Dermis microvascular lymphatic vessel endothelial cell (primary cell): Measurements from ENCODE around the gene WDR90. TPM values are rescaled to one million over a fixed set of nuclear protein-coding genes. Genes with fewer than 3 reads are reported as not detected.

ENCODE experiments used
- DNase-seq, 2 donors: peaks; one replicate each; pipeline versions ENCODE4 v3.0.0 to v3.0.0-alpha.2; 2010; ENCODE audit warnings: low read depth in 2 of 2
- total RNA-seq: library from RNA; depleted of rRNA; stranded (reverse); fragments of >200 nt; gene quantifications from 2 replicates; pipeline ENCODE4 v1.2.1, GENCODE V29; 2014

Gene WDR90
- total RNA-seq, 1 donor from 2014 or later: 6.8 TPM

DNA sequence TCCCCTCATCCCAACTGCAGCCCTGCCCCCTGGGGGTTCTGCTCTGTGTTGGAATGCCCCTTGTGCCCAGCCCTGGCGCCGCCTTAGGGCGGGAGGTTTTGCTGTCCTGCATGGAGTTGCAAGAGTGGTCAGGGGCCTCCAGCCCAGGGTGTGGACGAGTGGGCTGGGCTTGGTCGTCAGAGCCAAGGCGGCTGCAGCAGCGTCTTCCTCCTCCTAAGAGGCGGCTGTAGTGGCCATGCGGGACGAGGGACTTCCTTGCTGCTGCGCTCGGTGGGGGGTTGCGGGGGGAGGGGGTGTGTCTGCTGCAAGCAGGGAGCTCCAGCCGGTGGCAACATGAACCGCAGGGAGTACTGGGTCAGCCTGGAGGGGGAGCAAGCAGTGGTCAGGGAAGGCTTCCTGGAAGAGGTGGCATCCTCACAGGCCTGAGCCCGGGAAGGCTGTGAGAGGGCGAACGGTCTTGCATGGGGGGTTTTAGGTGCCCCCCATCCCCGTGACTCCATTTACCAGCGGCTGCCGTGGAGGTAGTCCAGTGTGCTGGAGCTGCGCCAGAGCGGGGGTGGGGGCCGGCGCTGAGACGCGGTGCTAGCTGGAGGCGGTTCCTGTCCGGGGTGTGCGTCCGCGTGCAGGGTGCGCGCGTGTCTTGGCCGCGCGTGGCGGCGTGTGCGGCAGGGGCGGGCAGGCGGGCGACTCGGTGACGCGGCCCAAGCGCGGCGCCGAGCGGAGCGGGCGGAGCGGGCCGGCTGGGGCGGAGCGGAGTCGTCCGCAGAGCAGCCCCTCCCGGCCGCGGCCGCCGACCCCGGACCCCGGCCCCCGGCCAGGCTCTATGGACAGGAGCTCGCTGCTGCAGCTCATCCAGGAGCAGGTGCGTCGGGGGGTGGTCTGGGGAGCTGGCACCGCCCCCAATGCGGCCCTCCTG is 26.1 kb downstream of the WDR90 start, which contains the start of gene RHBDL1:
Gene RHBDL1, plus strand, starts transcription at position 704 of the 916 bp plus-strand sequence. Its CDS starts 120 bp downstream, at position 824.
- DNase-seq: no peak

DNA sequence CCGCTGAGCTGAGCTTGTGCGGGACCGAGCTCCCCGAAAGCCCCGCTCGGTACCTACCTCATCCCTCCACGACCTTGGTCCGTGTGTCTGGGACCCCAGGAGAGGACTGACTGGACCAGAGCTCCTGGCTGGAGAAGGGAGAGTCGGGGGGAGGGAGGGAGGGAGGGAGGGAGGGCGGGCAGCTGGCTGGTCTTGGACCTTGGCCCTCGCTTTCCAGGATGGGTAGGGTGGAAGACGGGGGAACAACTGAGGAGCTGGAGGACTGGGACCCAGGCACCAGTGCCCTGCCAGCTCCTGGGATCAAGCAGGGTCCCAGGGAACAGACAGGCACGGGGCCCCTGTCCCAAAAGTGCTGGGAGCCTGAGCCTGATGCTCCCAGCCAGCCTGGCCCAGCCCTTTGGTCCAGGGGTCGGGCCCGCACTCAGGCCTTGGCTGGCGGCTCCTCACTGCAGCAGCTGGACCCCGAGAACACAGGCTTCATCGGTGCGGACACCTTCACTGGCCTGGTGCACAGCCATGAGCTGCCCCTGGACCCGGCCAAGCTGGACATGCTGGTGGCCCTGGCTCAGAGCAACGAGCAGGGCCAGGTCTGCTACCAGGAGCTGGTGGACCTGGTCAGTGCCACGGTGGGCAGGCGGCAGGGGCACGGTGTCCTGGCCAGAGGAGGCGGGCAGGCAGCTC is 26.9 kb downstream of the WDR90 start:
- DNase-seq: no peak

DNA sequence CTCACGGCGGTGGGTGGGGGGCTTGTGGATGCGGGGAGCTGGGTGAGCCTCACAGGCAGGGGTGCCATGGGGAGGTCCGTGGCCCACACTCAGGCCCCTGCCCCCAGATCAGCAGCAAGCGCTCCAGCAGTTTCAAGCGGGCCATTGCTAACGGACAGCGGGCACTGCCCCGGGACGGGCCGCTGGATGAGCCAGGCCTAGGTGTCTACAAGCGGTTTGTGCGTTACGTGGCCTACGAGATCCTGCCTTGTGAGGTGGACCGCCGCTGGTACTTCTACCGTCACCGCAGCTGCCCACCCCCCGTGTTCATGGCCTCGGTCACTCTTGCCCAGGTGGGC is 27.4 kb downstream of the WDR90 start:
- no peak for DNase-seq

DNA sequence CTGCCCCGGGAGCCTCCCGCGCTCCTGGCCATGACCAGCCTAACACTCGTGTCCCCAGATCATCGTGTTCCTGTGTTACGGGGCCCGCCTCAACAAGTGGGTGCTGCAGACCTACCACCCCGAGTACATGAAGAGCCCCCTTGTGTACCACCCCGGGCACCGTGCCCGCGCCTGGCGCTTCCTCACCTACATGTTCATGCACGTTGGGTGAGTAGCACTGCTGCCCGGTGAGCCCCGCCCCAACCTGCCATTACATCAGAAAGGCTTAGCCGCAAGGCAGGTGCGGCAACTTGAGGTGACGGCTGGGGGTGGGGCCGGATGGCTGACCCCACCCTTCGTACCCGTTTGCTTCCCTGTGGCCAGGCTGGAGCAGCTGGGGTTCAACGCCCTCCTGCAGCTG is 27.7 kb downstream of the WDR90 start:
- DNase-seq: no peak

DNA sequence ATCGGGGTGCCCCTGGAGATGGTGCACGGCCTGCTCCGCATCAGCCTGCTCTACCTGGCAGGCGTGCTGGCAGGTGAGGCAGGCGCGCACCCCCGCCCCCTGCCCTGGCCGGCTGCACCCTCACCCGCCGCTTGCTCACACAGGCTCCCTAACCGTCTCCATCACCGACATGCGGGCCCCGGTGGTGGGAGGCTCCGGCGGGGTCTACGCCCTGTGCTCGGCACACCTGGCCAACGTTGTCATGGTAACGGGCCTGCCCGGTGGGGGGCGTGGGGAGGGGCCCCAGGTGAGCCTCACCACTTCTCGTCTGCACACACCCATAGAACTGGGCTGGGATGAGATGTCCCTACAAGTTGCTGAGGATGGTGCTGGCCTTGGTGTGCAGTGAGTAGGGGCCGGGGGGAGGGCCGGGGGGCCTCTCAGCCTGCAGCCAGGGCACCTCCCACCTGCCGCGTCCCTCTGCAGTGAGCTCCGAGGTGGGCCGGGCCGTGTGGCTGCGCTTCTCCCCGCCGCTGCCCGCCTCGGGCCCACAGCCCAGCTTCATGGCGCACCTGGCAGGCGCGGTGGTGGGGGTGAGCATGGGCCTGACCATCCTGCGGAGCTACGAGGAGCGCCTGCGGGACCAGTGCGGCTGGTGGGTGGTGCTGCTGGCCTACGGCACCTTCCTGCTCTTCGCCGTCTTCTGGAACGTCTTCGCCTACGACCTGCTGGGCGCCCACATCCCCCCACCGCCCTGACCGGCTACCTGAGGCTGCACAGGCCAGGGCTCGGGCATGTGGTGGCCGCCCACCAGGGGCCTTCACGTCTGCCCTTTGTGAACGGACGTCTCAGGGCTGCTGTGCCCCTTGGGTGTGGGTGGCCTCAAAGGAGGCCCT is 28.4 kb downstream of the WDR90 start:
- DNase-seq: no peak

DNA sequence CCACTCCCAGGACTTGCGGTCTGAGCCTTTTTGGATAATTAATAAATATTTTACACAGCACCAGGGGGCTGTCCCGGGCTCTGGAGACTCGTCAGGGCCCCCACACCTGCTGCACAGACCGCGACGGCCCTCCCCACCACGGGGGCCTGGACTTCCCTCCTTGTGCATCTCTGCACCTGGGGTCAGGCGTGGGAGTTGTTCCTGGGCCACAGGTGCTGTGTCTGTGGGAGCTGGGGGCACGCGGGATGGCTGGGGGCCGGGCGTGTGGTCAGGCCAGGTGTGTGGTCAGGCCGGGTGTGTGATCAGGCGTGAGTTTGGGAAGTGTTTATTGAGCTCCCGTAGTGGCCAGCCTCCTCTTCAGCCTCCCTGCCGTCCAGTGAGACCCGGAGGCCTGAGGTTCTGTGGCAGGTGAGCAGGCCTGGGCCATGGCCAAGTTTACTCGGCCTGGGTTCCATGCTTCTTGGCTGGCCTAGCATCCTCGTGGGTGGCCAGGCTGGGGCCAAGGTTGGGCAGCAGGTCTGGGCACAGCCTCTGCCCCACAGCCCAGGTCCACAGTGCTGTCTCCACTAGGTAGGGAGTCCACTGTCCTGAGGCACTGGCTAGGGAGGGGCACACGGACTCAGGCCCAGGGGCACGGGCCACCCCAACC is 29.2 kb downstream of the WDR90 start:
- no peak for DNase-seq

DNA sequence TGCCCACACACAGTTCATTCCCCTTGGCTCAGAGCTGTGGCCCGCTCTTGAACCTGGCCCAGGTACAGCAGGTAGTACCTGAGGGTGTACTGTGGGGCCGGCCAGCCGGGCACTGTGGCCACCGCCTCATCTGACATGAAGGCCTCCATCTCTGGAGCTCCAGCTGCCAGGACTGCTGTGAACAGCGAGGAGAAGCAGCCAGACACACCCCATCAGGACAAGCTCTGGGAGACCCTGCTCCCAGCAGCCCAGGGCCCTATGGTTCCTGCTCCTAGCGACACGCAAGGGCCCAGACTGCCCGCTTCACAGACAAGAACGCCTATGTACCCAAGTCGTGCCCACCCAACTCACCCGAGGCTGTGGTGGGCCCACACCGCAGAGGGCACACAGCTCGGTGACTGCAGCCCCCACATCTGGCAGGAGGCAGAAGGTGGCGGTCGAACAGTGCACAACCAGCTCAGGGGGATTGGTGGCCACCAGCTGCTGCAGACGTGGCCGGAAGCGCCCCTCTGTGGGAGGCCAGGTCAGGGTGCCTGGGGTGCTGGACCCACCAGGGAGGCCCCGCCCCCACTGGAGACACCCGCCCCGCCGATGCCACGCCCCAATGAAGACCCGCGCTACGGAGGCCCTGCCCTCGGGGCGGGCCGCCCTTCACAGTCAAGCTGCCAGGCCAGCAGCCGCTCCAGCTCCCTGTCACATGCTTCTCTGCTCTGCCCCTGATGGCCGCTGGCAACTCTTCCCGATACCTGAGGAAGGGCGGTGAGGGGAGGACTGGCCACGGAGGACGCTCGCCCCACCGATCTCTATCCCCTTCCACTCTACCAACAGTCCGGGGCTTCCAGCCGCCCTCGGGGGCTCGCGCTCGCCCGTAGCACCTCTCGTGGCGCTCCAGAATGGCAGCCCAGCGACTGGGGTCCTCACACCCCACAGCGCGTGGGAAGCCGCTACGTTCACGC is 30.0 kb downstream of the WDR90 start:
- DNase-seq: peak; percentile 30 to 62

DNA sequence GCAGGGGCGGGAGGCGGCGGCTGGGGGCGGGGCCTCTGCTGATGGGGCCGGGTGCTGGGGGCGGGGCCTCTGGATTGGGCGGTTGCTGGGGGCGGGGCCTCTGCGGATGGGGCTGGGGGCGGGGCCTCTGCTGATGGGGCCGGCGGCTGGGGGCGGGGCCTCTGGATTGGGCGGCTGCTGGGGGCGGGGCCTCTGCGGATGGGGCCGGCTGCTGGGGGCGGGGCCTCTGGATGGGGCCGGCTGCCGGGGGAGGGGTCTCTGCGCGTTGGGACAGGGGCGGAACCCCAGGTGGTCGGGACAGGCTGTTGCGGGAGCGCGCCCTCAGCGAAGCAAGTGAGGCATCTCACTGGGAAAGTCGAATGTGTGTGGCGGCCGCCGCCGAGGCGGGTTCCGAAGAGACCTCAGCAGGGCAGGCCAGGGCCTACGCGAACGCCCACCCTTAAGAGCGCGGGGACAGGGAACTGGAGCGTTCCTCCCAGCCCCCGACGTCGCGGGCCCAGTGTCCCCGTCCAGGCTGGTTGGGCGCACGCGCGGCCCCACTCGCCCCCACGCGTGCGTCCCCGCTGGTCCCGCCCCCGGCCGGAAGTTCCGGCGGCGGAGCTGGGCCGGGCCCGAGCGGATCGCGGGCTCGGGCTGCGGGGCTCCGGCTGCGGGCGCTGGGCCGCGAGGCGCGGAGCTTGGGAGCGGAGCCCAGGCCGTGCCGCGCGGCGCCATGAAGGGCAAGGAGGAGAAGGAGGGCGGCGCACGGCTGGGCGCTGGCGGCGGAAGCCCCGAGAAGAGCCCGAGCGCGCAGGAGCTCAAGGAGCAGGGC is 30.9 kb downstream of the WDR90 start, which contains the start of gene STUB1:
Gene STUB1, plus strand, starts transcription at position 597 of the 811 bp plus-strand sequence. Its CDS starts 116 bp downstream, at position 713.
- DNase-seq: peak; percentile 60 to 91

DNA sequence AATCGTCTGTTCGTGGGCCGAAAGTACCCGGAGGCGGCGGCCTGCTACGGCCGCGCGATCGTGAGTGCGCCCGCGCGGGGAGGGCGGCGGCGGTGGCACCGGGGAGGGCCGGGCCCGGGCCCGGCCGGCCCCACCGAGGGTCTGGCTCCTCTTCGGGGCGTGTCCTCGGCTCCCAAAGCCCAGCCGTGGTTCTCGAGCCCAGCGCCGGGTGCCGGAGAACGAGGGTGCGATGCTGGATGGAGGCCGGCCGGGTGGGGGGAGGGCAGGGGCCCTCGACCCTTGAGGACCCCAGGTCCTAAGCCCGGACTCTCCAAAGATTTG is 31.4 kb downstream of the WDR90 start:
- DNase-seq: no peak

DNA sequence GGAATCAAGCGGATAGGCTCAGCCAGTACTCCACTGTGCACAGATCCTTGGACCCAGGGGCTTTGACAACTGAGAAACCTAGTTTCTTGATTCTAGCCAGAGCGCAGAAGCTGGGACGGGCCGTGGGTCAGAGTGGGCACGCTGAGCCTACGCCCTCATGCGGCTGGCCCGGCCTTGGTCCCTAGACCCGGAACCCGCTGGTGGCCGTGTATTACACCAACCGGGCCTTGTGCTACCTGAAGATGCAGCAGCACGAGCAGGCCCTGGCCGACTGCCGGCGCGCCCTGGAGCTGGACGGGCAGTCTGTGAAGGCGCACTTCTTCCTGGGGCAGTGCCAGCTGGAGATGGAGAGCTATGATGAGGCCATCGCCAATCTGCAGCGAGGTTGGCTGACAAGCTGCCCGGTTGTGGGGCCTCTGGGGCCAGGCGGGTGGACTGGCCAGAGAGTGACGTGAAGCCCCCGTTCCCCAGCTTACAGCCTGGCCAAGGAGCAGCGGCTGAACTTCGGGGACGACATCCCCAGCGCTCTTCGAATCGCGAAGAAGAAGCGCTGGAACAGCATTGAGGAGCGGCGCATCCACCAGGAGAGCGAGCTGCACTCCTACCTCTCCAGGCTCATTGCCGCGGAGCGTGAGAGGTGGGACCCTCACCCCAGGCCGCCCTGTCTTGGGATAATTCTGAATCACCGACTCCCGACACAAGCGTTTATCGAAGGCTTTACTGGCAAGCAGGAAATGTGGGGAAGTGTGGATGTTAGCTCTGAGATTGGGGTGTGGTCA is 32.0 kb downstream of the WDR90 start:
- peak in 1 of 2 donors; percentile 49 for DNase-seq

DNA sequence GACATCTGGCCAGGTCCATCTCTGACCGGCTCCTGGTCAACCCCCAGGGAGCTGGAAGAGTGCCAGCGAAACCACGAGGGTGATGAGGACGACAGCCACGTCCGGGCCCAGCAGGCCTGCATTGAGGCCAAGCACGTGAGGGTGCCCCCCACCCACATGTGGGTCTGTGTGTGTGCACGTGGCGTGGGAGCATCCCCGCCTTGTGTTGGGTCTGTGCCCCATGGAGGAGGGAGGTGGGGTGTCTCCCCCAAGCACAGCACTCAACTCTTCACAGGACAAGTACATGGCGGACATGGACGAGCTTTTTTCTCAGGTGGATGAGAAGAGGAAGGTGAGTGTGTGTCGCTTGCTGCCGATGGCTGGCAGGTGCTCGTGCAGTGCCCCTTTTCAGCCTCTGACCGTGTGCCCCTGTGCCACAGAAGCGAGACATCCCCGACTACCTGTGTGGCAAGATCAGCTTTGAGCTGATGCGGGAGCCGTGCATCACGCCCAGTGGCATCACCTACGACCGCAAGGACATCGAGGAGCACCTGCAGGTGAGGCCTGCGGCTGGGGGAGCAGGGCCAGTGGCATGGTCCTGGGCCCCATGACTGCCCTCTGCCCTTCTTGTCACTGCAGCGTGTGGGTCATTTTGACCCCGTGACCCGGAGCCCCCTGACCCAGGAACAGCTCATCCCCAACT is 32.7 kb downstream of the WDR90 start:
- no peak for DNase-seq

DNA sequence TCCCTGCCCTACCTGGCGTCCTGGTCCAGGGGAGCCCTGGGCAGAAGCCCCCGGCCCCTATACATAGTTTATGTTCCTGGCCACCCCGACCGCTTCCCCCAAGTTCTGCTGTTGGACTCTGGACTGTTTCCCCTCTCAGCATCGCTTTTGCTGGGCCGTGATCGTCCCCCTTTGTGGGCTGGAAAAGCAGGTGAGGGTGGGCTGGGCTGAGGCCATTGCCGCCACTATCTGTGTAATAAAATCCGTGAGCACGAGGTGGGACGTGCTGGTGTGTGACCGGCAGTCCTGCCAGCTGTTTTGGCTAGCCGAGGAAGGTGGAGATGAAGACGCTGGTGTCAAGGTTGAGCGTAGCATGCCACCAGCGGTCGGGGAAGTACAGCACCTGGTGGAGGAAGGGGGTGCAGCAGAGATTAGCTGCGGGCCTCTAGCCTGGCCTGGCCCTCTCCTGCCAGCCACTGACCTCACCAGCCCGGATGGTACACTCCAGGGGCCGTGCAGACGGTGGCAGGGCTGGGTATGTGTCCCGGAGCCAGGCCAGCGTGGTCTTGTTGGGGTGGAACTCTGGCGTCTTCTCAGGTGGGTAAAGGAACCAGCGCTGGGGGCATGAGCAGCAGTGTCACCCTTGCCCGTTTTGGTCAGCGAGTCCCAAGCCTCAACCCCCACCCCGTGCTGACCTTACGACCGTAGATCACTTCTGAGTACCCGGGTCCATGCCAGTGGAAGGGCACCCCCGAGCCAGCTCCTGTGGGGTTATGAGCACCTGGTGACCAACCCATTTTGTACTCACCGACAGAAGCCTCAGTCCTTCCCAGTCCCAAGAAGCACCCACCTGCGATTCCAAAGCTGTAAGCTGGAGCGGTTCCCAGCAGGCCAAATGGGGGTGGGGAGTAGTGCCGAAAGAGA is 33.6 kb downstream of the WDR90 start:
- DNase-seq: no peak

DNA sequence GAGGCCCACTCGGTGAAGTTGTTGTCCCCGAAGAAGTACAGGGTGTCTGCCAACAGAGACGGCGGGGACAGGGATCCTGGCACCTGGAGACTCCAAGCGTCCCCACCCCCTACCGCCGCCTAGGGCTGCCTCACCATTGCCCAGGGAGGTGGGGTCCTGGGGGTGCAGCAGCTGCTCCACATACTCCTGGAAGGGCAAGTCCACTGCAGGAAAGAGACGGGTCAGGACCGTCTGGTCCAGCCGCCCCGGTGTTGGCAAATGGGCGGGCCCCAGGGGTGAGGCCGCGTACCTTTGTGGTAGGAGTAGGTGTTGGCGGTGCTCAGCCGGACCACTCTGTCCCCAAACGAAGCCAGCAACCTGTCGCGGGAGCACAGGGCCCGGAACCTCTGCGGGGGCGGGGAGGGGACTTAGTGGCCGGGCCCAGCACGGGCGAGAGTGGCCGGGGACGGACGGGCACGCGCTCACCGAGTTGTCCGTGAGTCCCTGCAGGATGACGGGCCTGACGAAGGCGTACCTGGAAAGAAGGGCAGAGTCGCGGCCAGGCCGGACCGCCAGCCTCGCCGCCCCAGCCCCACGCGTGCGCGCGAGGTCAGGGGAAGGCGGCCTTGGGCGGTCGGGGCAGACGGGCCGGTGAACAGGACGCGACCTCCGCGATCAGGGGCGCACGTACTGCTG is 34.4 kb downstream of the WDR90 start:
- DNase-seq: no peak

DNA sequence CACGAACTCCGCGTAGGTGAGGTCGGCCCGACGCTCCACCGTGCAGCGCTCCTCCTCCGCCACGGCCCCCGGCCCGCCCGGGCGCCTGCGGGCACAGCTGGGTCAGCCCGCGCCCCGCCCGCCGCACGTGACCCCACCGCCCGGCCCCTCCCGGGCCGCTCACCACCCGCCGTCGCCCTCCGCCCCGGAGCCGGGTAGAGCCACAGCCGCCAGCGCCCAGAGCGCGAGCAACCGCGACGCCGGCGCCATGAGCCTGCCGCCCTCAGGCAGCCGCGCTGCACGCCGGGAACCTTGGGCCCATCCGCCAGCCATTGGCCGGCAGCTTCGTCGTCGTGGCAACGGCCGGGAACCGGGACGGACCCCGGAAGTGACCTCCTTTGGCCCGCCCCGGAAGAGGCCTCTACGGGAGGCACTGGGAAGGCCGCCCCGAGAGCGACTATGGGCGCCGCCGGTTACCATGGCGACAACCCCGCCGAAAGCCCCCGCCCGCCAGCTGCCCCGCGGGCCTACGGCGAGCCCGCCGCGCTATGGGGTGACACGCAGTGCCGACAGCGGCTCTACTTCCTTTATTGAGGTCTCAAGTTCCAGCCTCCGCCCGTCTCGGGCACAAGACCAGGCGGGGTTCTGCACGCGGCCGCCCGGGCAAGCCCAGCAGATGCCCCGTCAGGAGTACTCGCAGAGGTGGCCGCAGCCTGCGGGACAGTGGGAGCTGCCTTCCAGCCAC is 35.1 kb downstream of the WDR90 start, which contains the start of gene JMJD8:
Gene JMJD8, minus strand, starts transcription at position 264 of the 724 bp plus-strand sequence. Its CDS starts 15 bp downstream, at position 249.
- DNase-seq: peak; percentile 57 to 89

DNA sequence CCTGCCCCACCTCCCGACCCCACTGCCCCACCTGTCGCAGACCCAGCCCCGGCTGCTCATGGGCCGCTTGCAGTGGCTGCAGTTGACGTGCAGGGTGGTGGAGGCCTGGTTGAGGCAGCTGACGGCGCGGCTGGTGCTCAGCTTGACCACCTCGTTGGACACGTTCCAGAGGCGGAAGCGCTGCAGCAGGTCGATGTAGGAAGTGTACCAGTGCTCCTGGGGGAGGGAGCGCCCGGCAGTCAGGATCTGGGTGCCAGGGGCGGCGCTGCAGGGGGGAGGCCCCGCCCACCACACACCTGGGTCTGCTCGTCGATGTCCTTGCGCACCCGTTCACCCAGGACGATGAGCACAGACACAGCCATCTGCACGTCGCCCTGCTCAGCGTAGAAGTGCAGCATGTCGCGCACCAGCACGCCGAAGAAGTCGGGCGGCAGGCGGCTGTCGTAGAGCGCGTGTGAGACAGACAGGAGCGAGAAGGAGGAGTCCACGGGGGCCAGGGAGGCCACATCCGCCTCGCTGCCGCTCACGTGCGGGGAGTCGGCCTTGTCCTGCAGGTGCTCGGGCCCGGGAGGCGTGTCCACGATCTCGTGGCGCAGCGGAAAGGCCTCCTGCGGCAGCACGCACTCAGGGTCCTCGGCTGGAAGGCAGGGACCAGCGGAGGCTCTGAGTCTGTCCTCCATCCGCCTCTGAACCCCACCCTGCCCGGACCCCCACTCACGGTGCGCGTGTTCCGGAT is 36.0 kb downstream of the WDR90 start:
- no peak for DNase-seq
